DMS79 treated with DMSO at 0.1 percent for 48 hours (cell line): ENCODE data around the gene SFTA2.

Experiments used
- DNase-seq: peaks from one replicate; lab custom pipeline; 2025; lab: John Stamatoyannopoulos, UW

Gene SFTA2

GRCh38 chr6:30890646-30891449 lies 41.1 kb downstream of the SFTA2 start:
- peak; percentile 62 for DNase-seq

DNA sequence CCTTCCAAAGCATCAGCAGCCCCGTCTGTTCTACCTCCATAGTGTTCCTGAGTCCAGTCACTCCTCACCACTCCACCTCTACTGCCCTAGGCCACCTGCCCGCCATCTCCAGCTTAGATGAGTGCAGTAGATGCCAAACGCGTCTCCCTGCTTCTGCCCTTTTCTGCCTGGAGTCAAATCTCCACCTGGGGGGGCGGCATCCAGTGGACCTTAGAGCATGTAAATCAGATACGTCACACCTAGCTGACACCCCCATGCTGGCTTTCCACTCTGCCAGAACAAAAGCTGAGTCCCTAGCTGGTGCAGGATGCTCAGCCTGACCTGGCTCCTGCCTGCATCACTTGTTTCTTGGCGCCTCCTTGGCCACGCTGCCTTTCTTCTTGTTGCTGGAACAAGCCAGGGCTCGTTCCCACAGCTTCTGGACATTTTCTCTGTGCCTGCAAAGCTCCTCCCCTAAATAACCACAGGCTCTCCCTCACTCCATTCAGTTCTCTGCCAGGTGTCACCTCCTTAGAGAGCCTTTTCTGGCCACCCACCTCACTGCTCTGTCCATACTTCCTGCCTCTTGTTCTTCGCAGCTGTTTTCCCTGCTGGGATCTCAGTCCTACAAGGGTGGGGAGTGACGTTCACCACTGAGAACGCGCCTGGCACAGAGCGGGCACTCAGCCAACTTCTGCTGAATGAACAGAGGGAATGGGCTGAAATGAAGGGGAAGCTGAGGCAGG lies 41.9 kb downstream of the SFTA2 start:
- DNase-seq, result peak; percentile 95

- no peak for DNase-seq
Measured at GRCh38 chr6:30889496-30889885, 42.5 kb downstream of the SFTA2 start.

- DNase-seq, result no peak
Measured at GRCh38 chr6:30888816-30889495, 43.0 kb downstream of the SFTA2 start.

DNA sequence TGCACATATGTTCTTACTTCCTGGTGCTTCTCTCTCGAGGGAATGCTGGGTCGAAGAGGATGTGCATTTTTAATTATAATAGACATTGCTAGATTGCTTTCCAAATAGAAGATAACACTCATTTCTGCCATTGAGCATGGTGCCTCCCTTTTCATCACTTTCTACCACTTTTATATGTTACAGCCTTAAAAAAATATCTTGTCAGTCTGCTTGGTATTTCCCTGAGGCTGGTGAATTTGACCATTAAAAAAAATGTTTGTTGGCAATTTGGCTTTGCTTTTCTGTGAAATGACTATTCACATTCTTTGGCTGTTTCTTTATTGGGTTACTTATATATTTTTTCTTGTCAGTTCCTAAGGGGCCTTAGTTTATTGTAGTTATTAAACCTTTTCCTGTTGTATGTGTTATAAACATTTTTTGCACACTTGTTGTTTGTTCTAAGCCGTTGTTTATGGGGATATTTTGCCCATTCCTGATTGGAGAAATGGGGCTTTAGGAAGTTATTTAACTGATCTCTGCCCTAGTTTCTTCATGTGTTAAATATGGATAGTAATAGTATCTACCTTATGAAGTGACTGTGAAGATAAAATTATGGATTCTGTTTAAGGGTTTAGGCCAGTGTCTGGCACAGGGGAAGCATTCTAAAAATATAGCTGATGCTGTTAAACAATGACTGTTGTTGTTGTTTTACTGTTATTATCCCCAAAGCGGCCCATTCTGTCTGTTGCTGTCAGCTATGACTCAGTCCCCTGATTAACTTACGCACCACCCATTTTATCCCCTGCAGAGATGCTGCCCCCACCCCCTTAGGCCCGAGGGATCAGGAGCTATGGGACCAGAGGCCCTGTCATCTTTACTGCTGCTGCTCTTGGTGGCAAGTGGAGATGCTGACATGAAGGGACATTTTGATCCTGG lies 43.8 kb downstream of the SFTA2 start:
- no peak for DNase-seq

- no peak for DNase-seq
Measured at GRCh38 chr6:30886897-30887255, 45.1 kb downstream of the SFTA2 start.

GRCh38 chr6:30885999-30886896 lies 45.7 kb downstream of the SFTA2 start:
- peak; percentile 81 for DNase-seq

DNA sequence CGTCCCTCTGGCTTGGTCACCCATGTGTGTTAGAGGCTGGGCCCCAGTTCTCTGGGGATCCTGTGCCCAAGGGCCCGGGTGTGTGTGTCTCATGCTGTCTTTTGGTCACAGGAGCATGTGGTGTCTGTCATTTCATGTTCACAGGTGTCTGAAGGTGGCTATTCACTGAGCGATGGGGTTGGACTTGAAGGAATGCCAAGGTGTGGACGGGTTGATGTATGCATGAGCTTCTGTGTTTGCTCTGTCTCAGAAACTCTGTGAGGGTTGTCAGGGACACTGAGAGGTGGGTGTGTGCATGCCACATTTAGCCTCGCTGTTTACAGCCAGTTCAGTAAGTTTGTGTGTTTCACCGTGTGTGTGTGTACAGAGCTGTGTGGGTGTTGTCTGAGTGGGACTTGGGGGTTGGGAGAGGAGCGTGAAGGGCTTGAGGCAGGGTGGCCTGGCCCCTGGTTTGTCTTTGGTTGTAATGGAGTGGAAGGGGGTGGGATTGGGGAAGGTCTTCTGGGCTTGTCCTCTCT lies 46.4 kb downstream of the SFTA2 start:
- peak; percentile 28 for DNase-seq

- no peak for DNase-seq
Measured at GRCh38 chr6:30884521-30885480, 47.2 kb downstream of the SFTA2 start.

DNA sequence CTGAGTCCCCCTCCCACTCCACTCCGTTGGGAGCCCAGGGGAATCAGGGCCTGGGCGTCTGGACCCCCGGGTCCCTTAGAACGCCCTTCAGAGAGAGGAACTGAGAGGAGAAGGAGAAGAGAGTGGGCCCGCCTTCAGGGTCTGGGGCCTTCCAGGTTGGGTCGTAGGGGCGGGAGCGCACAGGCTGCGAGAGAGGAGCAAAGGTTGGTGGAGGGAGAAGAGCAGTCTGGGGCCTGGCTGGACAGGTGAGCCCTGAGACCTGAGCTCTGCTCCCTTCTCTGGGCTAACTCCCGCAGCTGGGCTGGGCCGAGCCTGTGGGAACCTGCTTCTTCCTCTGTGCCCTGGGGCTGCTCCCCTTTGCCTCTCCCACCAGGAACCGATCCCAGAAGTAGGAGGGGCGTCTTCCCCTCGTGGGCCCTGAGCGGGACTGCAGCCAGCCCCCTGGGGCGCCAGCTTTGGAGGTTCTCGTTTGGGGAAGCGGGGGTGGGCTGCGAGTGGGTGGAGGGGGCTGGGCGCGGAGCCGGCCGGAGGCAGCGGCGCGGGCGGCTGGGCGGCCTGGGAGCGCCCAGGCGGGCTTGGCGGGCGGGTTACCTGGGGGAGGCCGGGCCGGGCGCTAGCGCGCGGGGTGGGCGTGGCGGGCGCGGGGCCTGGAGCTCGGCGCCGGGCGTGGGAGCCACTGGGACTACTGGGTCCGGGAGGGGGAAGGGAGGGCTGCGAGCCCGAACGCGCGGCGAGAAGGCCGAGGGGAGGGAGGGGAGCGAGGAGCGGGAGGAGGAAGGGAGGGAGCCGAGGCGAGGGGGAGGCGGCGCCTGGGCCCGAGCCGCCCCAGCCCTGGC lies 48.1 kb downstream of the SFTA2 start, which contains the start of gene DDR1:
Gene DDR1, plus strand, starts transcription at position 835 of the 836 bp plus-strand sequence. CDS start 4,211 bp downstream, outside the sequence.
- DNase-seq, result peak; percentile 28

DNA sequence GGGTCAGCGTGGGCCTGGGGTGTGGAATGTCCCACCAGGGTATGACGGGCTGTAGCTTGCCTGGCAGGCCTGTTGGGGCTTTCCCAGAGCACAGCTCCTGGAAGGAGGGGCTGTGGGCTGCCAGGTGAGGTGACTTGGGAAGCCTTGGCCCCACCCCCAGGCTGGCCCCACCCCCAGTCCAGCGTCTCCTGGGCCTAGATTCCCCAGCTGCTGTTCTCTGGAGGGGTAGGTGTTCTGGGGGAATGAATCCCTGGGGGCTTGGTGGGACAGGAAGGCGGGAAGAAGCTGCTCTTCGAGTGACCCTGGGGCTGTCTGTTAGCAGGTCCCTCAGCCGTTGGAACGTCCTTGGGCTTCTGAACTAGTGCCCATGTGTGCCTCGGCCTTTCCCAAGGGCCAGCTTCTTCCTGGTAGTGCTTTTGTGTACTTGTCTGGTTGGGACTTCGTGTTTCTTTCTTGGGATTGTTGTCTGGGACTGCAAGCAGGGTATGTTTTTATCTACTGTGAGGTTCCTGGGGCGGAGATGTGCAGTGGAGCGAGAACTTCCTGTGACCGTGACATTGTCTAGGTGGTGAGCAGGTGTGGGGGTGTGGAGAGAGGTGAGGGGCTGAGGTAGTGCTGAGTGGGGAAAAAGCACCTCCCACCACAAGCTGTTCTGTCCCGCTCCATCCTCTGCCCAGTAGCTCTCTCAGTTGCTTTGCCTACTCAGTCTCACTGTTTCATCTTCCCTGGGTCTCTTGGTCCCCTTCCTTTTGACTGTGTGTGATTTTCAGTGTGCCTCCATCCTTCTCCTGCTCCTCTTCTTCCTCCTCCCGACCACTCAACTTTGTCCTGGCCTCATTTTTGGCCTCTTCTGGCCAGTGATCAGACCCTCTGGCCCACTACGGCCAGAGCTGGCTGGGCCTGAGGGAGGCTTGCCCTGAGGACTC lies 48.9 kb downstream of the SFTA2 start:
- DNase-seq, result peak; percentile 85

GRCh38 chr6:30882204-30882758 lies 49.7 kb downstream of the SFTA2 start:
- no peak for DNase-seq

GRCh38 chr6:30881392-30882203 lies 50.4 kb downstream of the SFTA2 start:
- peak; percentile 53 for DNase-seq
